Posterior vena cava (tissue), 2 donors: ENCODE data around the gene EPS15. TPM values are rescaled to one million over a fixed set of nuclear protein-coding genes. Genes with fewer than 3 reads are reported as not detected.
"Not testable (repeated sequence)": the region's sequence is repeated elsewhere in the genome, so short reads cannot be mapped to it uniquely, and the experiment has no call there.

Source experiments
- DNase-seq: peaks from one replicate; pipeline ENCODE4 v3.0.0-alpha.2; 2020; ENCODE audit warnings: low spot score
- intact Hi-C, 2 donors: fragments of 100-400 bp; cut with DNase I; formaldehyde crosslinking; loops; one replicate each; pipeline versions ENCODE4 v1.14.1 to v1.14.2; 2022 to 2023
- total RNA-seq, 2 donors: library from RNA; stranded (reverse); fragmentation: NEBNext Ultra II Directional; extraction: Animal tissue kit (Norgen Biotek cat#: 25700); gene quantifications; one replicate each; pipeline ENCODE4 v1.2.1, GENCODE V29; 2021
- donor health status: DM: yes; HTN: yes; CAD: no.
- donor health status: DM: yes; HTN: yes; CAD: no.

The EPS15 gene
- total RNA-seq, 2 donors from 2014 or later: 79.6 to 81.1 TPM

DNA sequence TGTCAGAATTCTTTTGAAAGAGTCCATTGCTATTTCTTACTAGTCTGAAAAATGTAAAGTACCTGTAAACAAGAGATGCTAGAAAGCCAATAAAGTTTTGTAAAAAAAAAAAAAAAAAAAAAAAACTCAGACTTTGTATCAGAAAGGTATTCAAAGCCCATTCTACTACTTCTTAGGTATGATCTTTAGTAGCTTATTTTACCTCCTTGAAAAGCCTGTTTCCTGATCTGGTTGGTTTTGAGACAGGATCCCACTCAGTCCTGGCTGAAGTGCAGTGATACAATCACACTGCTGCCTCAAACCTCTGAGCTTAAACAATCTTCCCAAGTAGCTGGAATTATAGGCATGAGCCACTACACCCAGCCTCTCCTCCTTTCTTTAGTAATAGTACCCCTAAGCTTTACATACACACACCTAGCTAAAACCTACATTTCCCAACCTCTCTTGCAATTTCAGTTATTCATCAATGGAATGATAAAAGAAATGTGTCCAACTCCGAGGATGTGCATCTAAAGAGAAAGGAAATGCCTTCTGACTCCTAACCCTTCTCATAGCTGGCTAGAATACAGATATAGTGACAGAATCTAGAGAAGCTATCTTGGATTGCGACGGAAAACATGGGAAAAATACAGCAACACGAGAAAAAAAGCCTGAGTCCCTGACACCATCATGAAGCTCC lies 30.6 kb downstream of the EPS15 start:
- intact Hi-C loops: no loop called here
- no peak for DNase-seq

DNA sequence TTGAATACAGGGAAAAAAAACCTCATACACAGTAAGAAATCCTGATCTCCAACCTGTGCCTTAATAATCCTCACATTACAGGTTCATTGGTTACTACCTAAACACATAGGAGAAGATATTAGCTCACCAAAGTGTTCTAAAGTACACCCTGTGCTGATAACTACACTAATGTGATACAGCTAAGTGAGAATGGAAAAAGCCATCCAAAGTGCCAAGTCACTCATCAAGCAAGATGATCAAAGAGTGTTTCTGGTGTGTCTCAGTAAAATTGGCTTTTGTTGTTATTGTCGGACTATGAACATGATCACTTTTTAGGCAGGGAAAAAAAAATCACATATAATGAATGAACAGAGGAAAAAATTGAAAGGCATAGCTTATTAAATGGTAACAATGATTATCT lies 31.4 kb downstream of the EPS15 start:
- DNase-seq: no peak
- intact Hi-C loops: no loop called here

DNA sequence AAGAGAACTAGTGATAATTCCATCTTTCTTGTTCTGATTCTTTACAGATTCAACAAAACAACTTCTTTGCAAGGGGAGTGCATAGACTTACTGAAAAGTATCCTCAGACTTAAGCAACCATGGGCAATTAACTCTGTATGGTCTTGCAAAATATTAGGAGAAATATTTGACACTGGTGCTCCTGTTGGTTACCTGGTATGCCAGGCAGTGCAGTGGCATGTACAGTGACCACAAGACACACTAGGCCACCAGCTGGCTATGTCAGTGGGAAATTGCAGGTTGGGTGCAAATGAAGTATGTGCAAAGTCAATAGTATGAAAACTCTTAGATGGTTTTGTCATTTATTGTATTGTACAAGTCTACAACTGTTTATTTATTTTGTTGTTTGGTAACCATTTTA lies 34.5 kb downstream of the EPS15 start:
- intact Hi-C loops: no loop called here
- no peak for DNase-seq

DNA sequence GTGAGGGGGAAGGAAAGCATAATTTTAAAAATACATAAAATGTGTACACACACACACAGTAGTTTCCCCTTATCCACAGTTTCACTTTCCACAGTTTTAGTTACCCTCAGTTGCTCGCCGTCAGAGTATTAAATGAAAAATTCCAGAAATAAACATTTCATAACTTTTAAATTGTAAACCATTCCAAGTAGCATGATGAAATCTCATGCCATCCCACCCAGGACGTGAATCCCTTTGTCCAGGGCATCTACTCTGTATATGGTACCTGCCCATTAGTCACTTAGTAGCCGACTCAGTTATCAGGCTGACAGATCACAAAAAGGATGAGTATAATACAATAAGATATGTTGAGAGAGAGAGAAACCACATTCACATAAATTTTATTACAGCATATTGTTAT lies 36.2 kb downstream of the EPS15 start:
- no peak for DNase-seq
- intact Hi-C loops: no loop called here

DNA sequence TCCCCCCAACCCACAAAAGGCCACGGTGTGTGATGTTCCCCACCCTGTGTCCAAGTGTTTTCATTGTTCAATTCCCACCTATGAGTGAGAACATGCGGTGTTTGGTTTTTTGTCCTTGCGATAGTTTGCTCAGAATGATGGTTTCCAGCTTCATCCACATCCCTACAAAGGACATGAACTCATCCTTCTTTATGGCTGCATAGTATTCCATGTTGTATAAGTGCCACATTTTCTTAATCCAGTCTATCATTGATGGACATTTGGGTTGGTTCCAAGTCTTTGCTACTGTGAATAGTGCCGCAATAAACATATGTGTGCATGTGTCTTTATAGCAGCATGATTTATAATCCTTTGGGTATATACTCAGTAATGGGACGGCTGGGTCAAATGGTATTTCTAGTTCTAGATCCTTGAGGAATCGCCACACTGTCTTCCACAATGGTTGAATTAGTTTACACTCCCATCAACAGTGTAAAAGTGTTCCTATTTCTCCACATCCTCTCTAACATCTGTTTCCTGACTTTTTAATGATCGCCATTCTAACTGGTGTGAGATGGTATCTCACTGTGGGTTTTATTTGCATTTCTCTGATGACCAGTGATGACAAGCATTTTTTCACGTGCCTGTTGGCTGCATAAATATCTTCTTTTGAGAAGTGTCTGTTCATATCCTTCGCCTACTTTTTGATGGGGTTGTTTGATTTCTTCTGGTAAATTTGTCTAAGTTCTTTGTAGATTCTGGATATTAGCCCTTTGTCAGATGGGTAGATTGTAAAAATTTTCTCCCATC lies 44.0 kb downstream of the EPS15 start:
- intact Hi-C loops: not testable (repeated sequence)

DNA sequence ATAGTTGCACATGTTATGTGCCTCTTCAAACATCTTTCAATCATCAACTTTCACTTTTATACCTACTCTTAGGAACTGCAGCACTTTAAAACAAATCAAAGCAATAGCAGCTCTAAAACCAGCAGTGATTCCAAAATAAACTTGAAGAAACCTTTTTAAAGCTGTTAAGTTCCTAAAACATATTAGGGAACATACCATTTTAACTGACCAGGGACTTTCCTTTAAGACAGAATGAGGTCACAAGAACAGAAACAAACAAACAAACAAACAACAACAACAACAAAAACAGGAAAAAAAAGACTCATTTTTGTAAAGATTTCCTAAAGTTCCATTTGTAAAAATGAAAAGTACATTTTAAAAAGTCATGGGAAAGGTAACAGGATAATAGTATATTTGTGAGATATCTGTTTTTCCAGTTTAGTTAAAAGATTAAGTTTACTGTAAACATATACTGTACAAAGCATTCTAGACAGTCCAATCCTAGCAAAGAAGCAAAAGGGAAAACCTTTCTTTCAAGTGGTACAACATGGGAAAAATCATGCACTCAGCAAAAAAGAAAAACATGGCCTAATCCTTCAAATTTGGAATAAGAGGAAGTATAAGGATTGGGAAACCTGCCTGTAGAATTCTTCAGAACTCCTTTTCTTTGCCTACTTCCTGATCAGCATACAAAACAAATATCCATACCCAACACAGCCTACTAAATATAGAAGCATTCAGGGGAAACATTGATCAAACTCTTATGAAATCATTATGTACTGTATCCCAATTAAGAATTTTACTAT lies 45.5 kb downstream of the EPS15 start:
- intact Hi-C loops: no loop called here

More for the DNA sequence above, 44.0 kb downstream of the EPS15 start:
- not testable (repeated sequence) for DNase-seq

DNA sequence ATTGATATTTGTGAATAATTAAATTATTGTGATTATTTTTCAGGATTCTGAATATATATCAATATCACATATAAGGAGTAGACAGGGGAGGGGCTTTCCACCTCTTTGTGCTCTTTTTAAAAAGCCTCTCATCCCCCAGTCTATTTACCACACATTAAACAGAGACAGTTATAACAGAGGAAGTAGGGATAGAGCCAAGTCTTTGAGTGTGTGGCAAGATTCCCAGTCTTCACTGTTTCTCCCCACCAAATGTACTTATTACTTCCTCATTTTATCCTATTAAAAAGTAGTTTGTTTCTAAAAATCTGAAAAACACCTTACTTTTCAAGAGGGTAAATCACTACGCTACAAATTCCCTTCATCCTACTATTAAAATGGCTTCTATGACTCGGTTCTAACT lies 46.7 kb downstream of the EPS15 start:
- no peak for DNase-seq
- intact Hi-C loops: no loop called here

More for the DNA sequence above, 45.5 kb downstream of the EPS15 start:
- DNase-seq: no peak

DNA sequence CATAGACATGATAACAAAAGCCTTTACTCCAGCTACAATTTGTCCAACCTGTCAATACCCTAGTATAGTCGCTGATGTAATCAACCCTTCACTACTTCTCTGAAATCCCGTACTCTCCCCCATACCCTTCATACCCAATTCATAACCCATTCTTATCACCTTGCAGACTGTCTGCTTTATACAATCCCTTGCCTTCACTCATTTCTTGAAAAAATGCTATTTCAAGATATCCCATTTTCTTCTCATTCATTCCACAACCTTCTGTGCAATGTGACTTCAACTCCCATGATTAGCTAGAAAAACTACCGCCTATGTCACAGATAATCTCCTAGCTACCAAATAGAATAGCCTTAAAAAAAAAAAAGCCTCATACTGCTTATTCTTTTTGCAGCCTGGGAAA lies 49.5 kb downstream of the EPS15 start:
- intact Hi-C loops: loop anchor here in 1 of 2 donors (10.0 kb wide), 1 partner anchor 65 kb away; no protein-coding TSS in a partner anchor
- DNase-seq: no peak

DNA sequence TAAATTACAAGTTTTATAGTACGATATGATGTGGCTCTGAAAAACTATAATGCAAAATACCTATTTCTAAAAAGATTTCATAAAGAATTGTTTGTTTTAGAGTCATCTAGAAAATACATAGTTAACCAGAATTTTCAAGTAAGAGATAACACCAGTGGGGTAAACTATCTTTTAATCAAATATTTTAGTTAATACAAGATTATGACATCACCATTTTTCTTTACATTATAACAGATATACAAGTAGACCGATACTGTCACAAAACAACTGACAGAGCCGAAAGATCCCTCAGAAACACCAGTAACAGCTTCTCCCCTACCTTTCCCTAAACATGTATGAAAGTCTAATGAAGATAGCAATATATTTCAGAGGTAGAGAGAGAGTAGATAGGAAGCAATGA lies 54.2 kb downstream of the EPS15 start:
- DNase-seq: no peak
- intact Hi-C loops: loop anchor here in 1 of 2 donors (10.0 kb wide), 1 partner anchor 70 kb away; no protein-coding TSS in a partner anchor

DNA sequence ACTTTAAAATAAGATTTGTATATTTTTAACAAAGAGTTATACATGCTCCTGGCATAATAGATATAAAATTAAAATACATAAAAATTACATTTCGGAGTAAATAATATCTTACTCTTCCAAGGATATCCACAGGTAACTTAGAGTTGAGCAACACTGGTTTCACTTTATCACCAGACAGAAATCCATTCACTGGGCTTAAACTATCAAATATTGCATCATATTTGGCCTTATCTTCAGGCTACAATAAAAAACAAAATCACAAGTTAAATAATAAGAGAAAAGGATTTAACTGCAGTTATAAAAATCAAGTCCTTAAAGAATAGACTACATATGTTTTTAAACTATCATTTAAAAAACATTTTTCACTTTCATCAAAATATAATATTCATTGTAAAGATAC lies 55.5 kb downstream of the EPS15 start:
- intact Hi-C loops: loop anchor here in 1 of 2 donors (10.0 kb wide), 1 partner anchor 71 kb away; no protein-coding TSS in a partner anchor
- no peak for DNase-seq

DNA sequence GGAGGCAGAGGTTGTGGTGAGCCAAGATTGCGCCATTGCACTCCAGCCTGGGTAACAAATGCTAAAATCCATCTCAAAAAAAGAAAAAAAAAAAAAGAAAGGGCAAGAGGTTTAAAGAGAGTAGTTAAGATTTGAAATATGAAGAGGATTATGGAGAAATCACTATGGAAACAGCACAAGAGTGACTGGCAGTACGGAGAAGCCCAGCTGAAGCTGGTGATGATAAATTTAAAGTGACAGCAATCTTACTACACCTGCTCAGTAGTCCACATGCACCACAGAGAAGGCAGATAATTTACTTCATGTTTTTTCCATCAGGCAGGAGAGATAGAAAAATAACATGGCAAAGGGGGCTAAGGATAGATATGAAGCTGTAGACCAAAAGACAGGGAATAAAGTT lies 56.8 kb downstream of the EPS15 start:
- not testable (repeated sequence) for DNase-seq
- intact Hi-C loops: loop anchor here in 1 of 2 donors (10.0 kb wide), 1 partner anchor 73 kb away; no protein-coding TSS in a partner anchor

DNA sequence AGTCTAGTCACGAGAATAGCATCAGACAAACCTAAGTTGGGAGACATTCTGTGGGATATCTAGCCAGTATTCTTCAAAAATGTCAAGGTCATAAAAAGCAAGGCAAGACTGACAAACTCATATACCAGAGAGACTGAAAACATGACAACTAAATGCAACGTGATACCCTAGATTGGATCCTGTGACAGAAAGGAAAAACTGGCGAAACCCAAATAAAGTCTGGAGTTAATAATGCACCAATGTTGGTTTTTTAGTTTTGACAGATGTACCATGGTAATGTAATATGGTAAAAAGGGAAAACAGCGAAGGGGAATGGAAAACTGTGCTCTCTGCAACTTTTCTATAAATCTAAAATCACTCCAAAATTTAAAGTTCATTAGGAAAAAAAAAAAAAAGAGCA lies 64.5 kb downstream of the EPS15 start:
- intact Hi-C loops: no loop called here
- DNase-seq: no peak

DNA sequence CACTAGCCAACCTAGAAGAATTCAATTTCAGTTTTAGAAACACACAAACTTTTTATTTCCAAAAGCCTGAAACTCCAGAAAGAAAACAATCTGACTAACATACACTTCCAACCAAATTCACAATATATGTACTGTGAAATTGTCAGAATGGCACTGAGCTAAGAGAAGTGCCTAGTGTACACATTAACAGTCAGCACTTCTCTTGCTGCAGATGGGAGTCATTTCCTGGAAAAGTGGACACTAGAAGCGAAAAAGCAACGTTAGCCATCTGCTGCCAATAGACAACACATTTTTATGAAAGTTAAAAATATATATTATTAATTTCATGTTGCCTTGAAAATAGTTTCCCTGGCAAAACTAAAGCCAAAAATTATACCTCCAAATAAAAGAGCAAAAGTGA lies 66.1 kb downstream of the EPS15 start:
- no peak for DNase-seq
- intact Hi-C loops: no loop called here

DNA sequence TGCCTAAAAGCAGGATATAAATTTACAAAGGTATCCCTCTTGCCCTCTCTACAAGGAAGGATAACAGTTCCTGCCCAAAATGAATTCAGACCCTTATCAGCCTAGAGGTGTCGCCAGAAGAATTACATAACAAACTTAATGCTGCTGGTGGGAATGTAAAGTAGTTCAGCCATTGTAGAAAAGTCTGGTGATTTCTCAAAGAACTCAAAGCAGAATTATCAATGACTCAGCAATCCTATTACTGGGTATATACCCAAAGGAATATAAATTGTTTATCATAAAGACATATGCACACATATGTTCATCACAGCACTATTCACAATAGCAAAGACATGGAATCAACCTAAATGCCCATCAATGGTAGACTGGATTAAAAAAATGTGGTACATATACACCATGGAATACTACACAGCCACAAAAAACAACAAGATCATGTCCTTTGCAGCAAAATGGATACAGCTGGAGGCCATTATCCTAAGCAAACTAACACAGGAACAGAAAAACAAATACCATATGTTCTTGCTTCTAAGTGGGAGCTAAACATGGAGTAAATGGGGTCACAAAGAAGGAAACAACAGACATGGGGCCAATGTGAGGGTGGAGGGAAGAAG lies 70.1 kb downstream of the EPS15 start:
- DNase-seq, intact Hi-C loops: not testable (repeated sequence)

DNA sequence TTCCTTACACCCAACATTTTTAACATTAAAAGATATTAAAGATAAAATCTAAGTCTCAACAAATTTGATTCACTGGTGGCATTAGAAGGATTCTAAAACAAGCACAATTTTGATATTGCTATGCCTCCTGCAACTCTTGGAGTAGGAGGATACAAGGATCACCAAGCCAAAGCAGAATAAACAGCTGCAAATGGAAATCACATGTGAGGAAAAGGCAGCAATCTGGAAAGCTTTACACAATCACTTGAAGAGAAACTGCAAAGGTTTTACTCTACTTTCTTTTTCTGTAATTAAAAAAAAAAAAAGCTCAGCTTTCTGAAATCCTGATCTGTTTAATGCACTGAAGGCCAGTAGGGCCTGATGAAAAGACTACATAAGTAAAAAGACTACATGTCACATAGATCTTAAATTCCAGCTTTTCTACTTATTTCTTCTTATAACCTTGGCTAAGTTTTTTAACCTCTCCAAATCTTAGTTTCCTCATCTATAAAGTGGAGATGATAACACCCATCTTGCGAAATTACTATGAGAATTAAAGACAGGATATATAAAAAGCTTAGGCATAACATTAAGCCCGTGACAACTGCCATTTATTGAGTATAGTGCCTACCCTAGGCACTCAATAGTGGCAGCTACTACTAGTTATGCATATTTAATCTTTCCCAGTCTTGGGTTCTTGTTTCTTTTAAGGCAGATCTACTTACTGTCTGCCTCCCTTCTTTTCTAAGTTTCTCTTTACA lies 73.5 kb downstream of the EPS15 start:
- intact Hi-C loops: no loop called here
- no peak for DNase-seq

DNA sequence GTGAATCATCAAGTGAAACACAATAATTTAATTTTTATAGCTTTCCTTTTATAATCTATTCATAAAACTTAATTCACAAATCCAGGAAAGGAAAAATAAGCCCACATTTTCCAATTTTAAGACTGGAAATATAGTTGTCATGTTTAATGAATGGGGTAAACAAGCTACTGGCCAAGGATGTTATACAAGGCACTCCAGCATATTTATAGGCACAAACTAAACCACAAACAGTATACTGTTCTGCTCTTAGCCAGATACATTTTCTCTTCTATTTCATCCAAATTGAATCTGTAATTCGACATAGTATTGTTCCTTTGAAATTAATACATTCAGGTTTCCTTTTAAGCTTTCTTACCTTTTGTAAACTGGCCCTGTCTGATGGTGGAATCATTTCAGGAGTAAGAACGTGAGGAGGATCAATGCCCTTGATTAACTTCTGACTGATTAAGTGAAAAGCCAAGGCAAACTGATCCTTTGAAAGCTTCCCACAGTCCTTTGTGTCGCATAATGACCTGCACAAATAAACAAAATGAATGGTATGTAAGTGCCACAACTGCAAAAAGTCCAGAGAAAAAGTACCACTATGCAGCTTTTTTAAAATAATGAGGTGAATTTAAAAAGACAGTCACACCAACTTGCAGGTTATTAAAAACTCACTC lies 74.4 kb downstream of the EPS15 start:
- DNase-seq: no peak
- intact Hi-C loops: no loop called here

DNA sequence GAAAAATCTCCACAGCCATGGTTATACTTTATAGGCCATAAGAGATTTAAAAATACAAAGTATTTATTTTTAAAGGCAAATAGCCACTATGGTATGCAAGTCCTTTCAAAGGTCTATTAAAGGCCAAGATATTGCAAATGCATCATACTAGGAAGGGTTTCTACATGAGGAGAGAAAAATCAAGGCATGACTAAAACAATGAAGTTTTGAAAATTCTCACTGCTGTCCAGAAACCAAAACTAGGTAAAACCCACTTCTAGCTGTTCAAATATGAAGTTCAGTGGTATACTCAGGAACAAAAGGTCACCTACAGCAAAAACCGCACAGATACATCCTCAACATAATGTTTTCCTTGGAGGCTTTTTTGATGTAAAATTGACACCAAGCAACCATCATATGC lies 75.0 kb downstream of the EPS15 start:
- DNase-seq: no peak
- intact Hi-C loops: no loop called here

DNA sequence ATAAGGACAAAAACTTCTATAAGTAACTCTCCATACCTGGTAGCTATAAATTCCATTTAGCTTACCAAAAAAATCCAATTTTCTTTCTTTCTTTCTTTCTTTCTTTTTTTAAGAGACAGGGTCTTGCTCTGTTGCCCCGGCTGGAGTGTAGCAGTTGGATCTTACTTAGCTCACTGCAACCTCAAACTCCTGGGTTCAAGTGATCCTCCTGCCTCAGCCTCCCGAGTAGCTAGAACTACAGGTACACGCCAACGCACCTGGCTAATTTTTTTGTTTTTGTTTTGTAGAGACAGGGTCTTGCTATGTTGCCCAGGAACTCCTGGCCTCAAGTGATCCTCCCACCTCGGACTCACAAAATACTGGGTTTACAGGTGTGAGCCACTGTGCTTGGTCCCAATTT lies 75.5 kb downstream of the EPS15 start:
- DNase-seq: no peak
- intact Hi-C loops: no loop called here
